Astrocyte (in vitro differentiated cells and primary cell): ENCODE results near the gene AMMECR1. TPM values are rescaled to one million over a fixed set of nuclear protein-coding genes. Genes with fewer than 3 reads are reported as not detected.
A peak's percentile ranks its signal among the peaks of the same experiment; 100 is the strongest.

ENCODE experiments used
- DNase-seq: peaks from one replicate; pipeline ENCODE4 v3.0.0-alpha.2; 2010; ENCODE audit warnings: low read depth
- FAIRE-seq: peaks from 2 replicates; lab custom pipeline; 2011; peaks lifted over from hg19 to GRCh38; lab: Jason Lieb, UNC
- H2AFZ ChIP-seq: 2 replicates; pipeline ENCODE4 v1.6.0; 2012; ENCODE audit warnings: low read depth, low read length, inconsistent platforms
- H3K27ac ChIP-seq: 2 replicates; pipeline ENCODE4 v1.5.1; 2011; ENCODE audit warnings: low read depth, low read length, inconsistent platforms
- H3K27me3 ChIP-seq: 2 replicates; pipeline ENCODE4 v1.6.0; 2011; ENCODE audit warnings: low read length, inconsistent platforms; ENCODE audit not compliant: insufficient read depth
- H3K36me3 ChIP-seq: 2 replicates; pipeline ENCODE4 v1.5.1; 2011; ENCODE audit warnings: low read length, inconsistent platforms; ENCODE audit not compliant: insufficient read depth
- H3K4me1 ChIP-seq: 2 replicates; pipeline ENCODE4 v1.5.1; 2011; ENCODE audit warnings: low read length, inconsistent platforms; ENCODE audit not compliant: insufficient read depth
- H3K4me2 ChIP-seq: 2 replicates; pipeline ENCODE4 v1.6.0; 2012; ENCODE audit warnings: low read length, inconsistent platforms
- H3K4me3 ChIP-seq: 2 replicates; pipeline ENCODE4 v1.5.1; 2011; ENCODE audit warnings: low read depth, mild to moderate bottlenecking, low read length, inconsistent platforms; ENCODE audit not compliant: insufficient read depth
- H3K79me2 ChIP-seq: 2 replicates; pipeline ENCODE4 v1.6.0; 2012; ENCODE audit warnings: mild to moderate bottlenecking, low read length, inconsistent platforms; ENCODE audit not compliant: insufficient read depth
- H3K9ac ChIP-seq: 2 replicates; pipeline ENCODE4 v1.6.0; 2012; ENCODE audit warnings: mild to moderate bottlenecking, low read length, inconsistent platforms
- H3K9me3 ChIP-seq: 2 replicates; pipeline ENCODE4 v1.5.1; 2012; ENCODE audit warnings: low read depth, mild to moderate bottlenecking, low read length, inconsistent platforms; ENCODE audit not compliant: insufficient read depth
- H4K20me1 ChIP-seq: 2 replicates; pipeline ENCODE4 v1.6.0; 2012; ENCODE audit warnings: low read length, inconsistent platforms; ENCODE audit not compliant: insufficient read depth
- H3K27ac Mint-ChIP-seq: one replicate; pipeline ENCODE4 v1.8.0; 2021; ENCODE audit warnings: mild to moderate bottlenecking, mixed read lengths; ENCODE audit not compliant: unreplicated experiment
- H3K27me3 Mint-ChIP-seq: one replicate; pipeline ENCODE4 v1.8.0; 2021; ENCODE audit warnings: low read depth, mixed read lengths; ENCODE audit not compliant: unreplicated experiment
- H3K36me3 Mint-ChIP-seq: one replicate; pipeline ENCODE4 v1.8.0; 2021; ENCODE audit warnings: low read depth, mixed read lengths; ENCODE audit not compliant: unreplicated experiment
- H3K4me1 Mint-ChIP-seq: one replicate; pipeline ENCODE4 v1.8.0; 2021; ENCODE audit warnings: low read depth, mixed read lengths; ENCODE audit not compliant: unreplicated experiment
- H3K4me3 Mint-ChIP-seq: one replicate; pipeline ENCODE4 v1.8.0; 2021; ENCODE audit warnings: mild to moderate bottlenecking, moderate library complexity, mixed read lengths; ENCODE audit not compliant: unreplicated experiment
- H3K9me3 Mint-ChIP-seq: one replicate; pipeline ENCODE4 v1.8.0; 2021; ENCODE audit warnings: mild to moderate bottlenecking, mixed read lengths; ENCODE audit not compliant: unreplicated experiment
- EZH2 ChIP-seq: IDR thresholded peaks from 2 replicates; pipeline ENCODE4 v1.6.1; 2012; ENCODE audit warnings: mild to moderate bottlenecking, low read length, inconsistent platforms; ENCODE audit not compliant: insufficient read depth
- total RNA-seq: library from RNA; stranded (reverse); gene quantifications from 2 replicates; pipeline ENCODE4 v1.2.1, GENCODE V29; 2021
- TF ChIP-seq, protein P1 (sequence below): IDR thresholded peaks from 2 replicates; pipeline ENCODE4 v1.5.1; 2011; ENCODE audit warnings: low read depth, mild to moderate bottlenecking, inconsistent platforms, low read length, moderate library complexity; ENCODE audit not compliant: insufficient read depth

Gene AMMECR1
- total RNA-seq, 1 donor from 2014 or later: 16.0 TPM

DNA sequence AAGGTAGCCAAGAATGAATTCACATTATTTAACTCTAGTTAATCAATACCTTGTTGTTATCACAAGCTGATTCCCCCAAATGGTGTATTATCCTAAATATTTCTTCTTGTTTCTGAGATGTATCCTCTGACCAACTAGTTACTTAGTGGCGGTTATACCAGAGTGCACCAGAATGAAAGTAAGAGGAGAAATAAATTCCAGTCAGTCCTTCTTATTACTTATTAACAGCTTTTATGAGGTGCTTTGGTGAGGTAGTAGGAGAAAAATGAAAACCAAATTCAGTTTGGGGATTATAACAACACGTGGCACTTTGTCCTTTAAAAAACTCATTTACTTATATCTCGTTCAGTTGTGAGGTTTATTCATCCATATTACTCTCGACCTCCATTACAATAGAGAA is 101.9 kb downstream of the AMMECR1 start:
- no peaks in the 10 kb centered on the region for H3K9me3 Mint-ChIP-seq
- TF ChIP-seq, protein P1, sequence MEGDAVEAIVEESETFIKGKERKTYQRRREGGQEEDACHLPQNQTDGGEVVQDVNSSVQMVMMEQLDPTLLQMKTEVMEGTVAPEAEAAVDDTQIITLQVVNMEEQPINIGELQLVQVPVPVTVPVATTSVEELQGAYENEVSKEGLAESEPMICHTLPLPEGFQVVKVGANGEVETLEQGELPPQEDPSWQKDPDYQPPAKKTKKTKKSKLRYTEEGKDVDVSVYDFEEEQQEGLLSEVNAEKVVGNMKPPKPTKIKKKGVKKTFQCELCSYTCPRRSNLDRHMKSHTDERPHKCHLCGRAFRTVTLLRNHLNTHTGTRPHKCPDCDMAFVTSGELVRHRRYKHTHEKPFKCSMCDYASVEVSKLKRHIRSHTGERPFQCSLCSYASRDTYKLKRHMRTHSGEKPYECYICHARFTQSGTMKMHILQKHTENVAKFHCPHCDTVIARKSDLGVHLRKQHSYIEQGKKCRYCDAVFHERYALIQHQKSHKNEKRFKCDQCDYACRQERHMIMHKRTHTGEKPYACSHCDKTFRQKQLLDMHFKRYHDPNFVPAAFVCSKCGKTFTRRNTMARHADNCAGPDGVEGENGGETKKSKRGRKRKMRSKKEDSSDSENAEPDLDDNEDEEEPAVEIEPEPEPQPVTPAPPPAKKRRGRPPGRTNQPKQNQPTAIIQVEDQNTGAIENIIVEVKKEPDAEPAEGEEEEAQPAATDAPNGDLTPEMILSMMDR: no peak
- TF ChIP-seq EZH2: no peak
- no peak overlapping the region for H2AFZ ChIP-seq
- peaks cover 11% of the 10 kb centered on the region for H3K4me1 ChIP-seq
- no peaks in the 10 kb centered on the region for H3K27me3 Mint-ChIP-seq
- H3K36me3 Mint-ChIP-seq: no peaks in the 10 kb centered on the region
- H3K9ac ChIP-seq: no peak overlapping the region
- no peak for DNase-seq
- H3K79me2 ChIP-seq: no peaks in the 10 kb centered on the region
- H4K20me1 ChIP-seq: no peaks in the 10 kb centered on the region
- H3K4me1 Mint-ChIP-seq: peaks cover 15% of the 10 kb centered on the region
- no peak overlapping the region for H3K4me2 ChIP-seq
- no peak overlapping the region for H3K4me3 ChIP-seq
- no peaks in the 10 kb centered on the region for H3K36me3 ChIP-seq
- no peak overlapping the region for H3K27ac ChIP-seq
- no peak overlapping the region for H3K4me3 Mint-ChIP-seq
- H3K9me3 ChIP-seq: no peaks in the 10 kb centered on the region
- peak; percentile 62 for FAIRE-seq
- H3K27me3 ChIP-seq: no peaks in the 10 kb centered on the region
- H3K27ac Mint-ChIP-seq: no peak overlapping the region

- Mint-ChIP-seq H3K4me1 (peaks cover 20% of the 10 kb centered on the region), H3K9me3 (no peaks in the 10 kb centered on the region), H3K36me3 (no peaks in the 10 kb centered on the region), H3K4me3 (no peak overlapping the region), H3K27me3 (no peaks in the 10 kb centered on the region), H3K27ac (no peak overlapping the region)
- peaks cover 17% of the 10 kb centered on the region for H3K4me1 ChIP-seq
- no peak overlapping the region for H3K27ac ChIP-seq
- H3K4me3 ChIP-seq: no peak overlapping the region
- no peaks in the 10 kb centered on the region for H3K79me2 ChIP-seq
- FAIRE-seq: peak; percentile 86
- H2AFZ ChIP-seq: no peak overlapping the region
- H4K20me1 ChIP-seq: no peaks in the 10 kb centered on the region
- no peak for TF ChIP-seq EZH2
- TF ChIP-seq, protein P1: no peak
- no peak overlapping the region for H3K9ac ChIP-seq
- H3K36me3 ChIP-seq: no peaks in the 10 kb centered on the region
- H3K27me3 ChIP-seq: no peaks in the 10 kb centered on the region
- no peak overlapping the region for H3K4me2 ChIP-seq
- H3K9me3 ChIP-seq: no peaks in the 10 kb centered on the region
- no peak for DNase-seq
These were observed 102.5 kb downstream of the AMMECR1 start for GRCh38 chrX:110215411-110215810.

GRCh38 chrX:110214684-110215083 is 103.2 kb downstream of the AMMECR1 start:
- no peaks in the 10 kb centered on the region for H3K27me3 Mint-ChIP-seq
- H4K20me1 ChIP-seq: no peaks in the 10 kb centered on the region
- H3K9me3 Mint-ChIP-seq: no peaks in the 10 kb centered on the region
- H3K4me2 ChIP-seq: no peak overlapping the region
- no peaks in the 10 kb centered on the region for H3K9me3 ChIP-seq
- H3K4me3 Mint-ChIP-seq: no peak overlapping the region
- DNase-seq (no peak), FAIRE-seq (no peak)
- H2AFZ ChIP-seq: no peak overlapping the region
- H3K4me1 Mint-ChIP-seq: peaks cover 22% of the 10 kb centered on the region
- TF ChIP-seq EZH2: no peak
- TF ChIP-seq, protein P1: no peak
- H3K36me3 Mint-ChIP-seq: no peaks in the 10 kb centered on the region
- H3K4me3 ChIP-seq: no peak overlapping the region
- H3K27me3 ChIP-seq: no peaks in the 10 kb centered on the region
- H3K4me1 ChIP-seq: peaks cover 16% of the 10 kb centered on the region
- H3K36me3 ChIP-seq: no peaks in the 10 kb centered on the region
- H3K27ac Mint-ChIP-seq: peak overlapping the region; percentile 51
- no peak overlapping the region for H3K9ac ChIP-seq
- no peak overlapping the region for H3K27ac ChIP-seq
- H3K79me2 ChIP-seq: no peaks in the 10 kb centered on the region
